ENCODE data around the gene LRRIQ3. TPM values are rescaled to one million over a fixed set of nuclear protein-coding genes. Genes with fewer than 3 reads are reported as not detected.

Gene LRRIQ3
- total RNA-seq, 6 experiments from 2014 or later: 0.68 to 1.7 (median 1.2) TPM

DNA sequence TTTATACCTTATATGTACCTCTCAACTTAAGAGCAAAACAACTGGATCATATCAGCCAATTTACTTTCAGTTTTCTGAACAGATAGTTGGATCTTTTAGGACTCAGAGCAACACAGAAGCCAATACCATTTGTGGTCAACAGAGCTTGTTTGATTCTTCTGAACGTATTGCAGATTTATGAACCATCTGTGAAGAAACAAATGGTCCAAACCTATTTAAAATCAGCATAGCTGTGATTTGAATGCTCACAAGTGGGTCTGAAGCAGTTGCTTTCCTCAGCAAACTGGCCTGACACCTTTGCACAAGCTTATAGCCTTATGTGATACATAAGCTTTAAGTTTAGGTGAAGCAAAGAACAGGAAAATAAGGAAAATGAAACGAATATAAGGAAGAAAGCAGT is 147.6 kb downstream of the LRRIQ3 start:
- H3K4me3 Mint-ChIP-seq: no peak overlapping the region
- no peaks in the 10 kb centered on the region for H3K27me3 Mint-ChIP-seq (ENCODE audit: insufficient read depth)
- H3K27ac Mint-ChIP-seq: no peak overlapping the region
- peaks cover 40% of the 10 kb centered on the region for H3K9me3 Mint-ChIP-seq
- no peaks in the 10 kb centered on the region for H3K36me3 Mint-ChIP-seq (ENCODE audit: low read depth)
- no peaks in the 10 kb centered on the region for H3K4me1 Mint-ChIP-seq (ENCODE audit: low read depth)
- no peak for TF ChIP-seq CTCF (IDR thresholded peaks at IDR 0.05)
- no peak for DNase-seq

DNA sequence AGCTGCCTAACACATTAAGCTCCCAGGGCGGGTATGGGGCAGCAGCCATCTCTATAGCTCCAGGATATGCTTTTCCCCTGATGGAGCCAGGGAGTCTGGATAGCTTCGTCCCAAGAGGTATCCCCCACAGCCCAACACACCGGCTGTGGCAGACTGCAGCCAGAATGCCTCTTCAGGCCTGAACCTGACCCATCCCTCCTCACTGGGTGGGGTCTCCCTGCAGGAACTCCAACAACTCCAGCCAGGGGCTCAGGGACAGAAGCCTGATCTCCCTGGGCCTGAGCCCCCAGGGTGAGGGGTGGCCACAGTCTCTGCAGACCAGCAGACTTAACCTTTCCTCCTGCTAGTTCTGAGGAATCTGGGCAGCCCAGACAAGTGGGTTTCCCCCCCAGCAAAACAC is 159.9 kb downstream of the LRRIQ3 start:
- Mint-ChIP-seq H3K9me3 (peaks cover 29% of the 10 kb centered on the region), H3K36me3 (ENCODE audit: low read depth) (0 out of 2 replicates have a peak, but pooled peaks cover 5% of the 10 kb centered on the region), H3K4me1 (ENCODE audit: low read depth) (no peaks in the 10 kb centered on the region), H3K27me3 (ENCODE audit: insufficient read depth) (no peaks in the 10 kb centered on the region; the same call in 1 of the 2 replicates), H3K27ac (no peak overlapping the region), H3K4me3 (no peak overlapping the region)
- TF ChIP-seq CTCF (IDR thresholded peaks at IDR 0.05): no peak
- no peak for DNase-seq

DNA sequence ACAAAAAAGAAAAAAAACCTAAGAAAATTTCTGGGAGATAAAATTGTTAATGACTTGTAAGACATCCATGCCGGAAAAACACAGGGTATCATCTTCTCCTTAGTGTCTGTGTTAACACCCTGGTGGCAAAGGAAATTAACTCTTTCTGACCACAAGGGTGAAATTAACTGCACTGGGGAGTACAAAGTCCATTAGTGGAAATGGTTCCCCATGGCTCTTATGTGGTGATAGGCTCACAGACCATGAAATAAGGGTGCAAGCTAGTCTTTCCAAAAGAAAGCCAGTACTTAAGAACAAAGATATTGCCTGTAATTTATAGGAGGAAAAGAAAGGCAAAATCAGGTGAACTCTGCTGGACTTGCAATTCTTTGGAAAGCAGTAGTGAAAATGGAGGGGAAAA is 185.4 kb downstream of the LRRIQ3 start:
- H3K4me3 Mint-ChIP-seq: no peak overlapping the region
- H3K36me3 Mint-ChIP-seq (ENCODE audit: low read depth): no peaks in the 10 kb centered on the region; the same call in 1 of the 2 replicates
- H3K27me3 Mint-ChIP-seq (ENCODE audit: insufficient read depth): no peaks in the 10 kb centered on the region; the same call in 1 of the 2 replicates
- H3K27ac Mint-ChIP-seq: no peak overlapping the region
- 0 out of 2 replicates have a peak, but pooled peaks cover 6% of the 10 kb centered on the region for H3K4me1 Mint-ChIP-seq (ENCODE audit: low read depth)
- DNase-seq: no peak
- H3K9me3 Mint-ChIP-seq: peaks cover 7% of the 10 kb centered on the region
- TF ChIP-seq CTCF (IDR thresholded peaks at IDR 0.05): no peak

DNA sequence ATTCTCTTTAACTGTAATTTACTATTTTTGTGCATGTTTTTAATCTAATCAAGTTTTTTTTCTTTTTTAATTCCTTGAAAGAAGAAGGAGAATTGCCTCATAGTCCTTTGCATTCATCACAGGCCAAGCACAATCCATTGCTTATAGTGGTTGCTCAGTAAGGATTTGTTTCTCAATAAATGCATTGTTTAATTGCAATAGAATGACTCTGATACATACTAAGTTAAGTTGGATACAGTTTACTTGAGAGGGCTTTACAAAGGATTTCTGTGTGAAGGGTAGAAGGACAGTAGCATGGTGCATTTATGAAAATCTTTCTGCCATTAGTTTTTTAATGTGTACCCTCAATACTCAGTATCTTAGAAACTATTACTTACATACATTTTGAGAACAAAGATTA is 186.2 kb downstream of the LRRIQ3 start:
- H3K9me3 Mint-ChIP-seq: peaks cover 7% of the 10 kb centered on the region
- no peak overlapping the region for H3K4me3 Mint-ChIP-seq
- no peak for DNase-seq
- TF ChIP-seq CTCF (IDR thresholded peaks at IDR 0.05): no peak
- H3K27ac Mint-ChIP-seq: no peak overlapping the region
- H3K36me3 Mint-ChIP-seq (ENCODE audit: low read depth): no peaks in the 10 kb centered on the region; the same call in 1 of the 2 replicates
- H3K4me1 Mint-ChIP-seq (ENCODE audit: low read depth): 0 out of 2 replicates have a peak, but pooled peaks cover 6% of the 10 kb centered on the region
- H3K27me3 Mint-ChIP-seq (ENCODE audit: insufficient read depth): no peaks in the 10 kb centered on the region; the same call in 1 of the 2 replicates

DNA sequence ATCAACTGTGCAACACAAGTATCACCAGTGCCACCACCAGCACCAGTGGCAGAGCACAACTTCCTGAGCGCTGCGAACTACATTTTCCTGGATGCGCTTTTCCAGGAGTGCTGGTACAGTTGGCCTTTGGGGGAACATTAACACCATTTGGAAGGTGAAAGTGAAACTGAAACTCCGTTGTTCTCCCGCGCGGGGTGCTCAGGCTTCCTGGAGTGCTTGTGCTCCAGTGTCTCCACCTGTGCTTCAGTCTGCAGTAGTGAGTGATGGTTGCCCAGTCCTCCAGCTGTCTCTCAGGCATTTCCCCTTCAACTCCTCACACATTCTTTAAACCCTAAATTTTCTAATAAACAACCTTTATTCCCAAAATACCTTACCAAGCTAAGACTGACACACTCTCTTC is 187.8 kb downstream of the LRRIQ3 start:
- TF ChIP-seq CTCF (IDR thresholded peaks at IDR 0.05): no peak

More for the DNA sequence above, 187.8 kb downstream of the LRRIQ3 start:
- no peak overlapping the region for H3K27ac Mint-ChIP-seq
- peaks cover 7% of the 10 kb centered on the region for H3K9me3 Mint-ChIP-seq
- no peaks in the 10 kb centered on the region; the same call in 1 of the 2 replicates for H3K36me3 Mint-ChIP-seq (ENCODE audit: low read depth)
- peaks cover 6% of the 10 kb centered on the region; the same call in 1 of the 2 replicates for H3K4me1 Mint-ChIP-seq (ENCODE audit: low read depth)
- no peaks in the 10 kb centered on the region; the same call in 1 of the 2 replicates for H3K27me3 Mint-ChIP-seq (ENCODE audit: insufficient read depth)
- H3K4me3 Mint-ChIP-seq: peak overlapping the region; percentile 83; the same call in 1 of the 2 replicates
- no peak for DNase-seq

Data from HFFc6 (cell line).